ENCODE results near the gene TMEM238L.

DNA sequence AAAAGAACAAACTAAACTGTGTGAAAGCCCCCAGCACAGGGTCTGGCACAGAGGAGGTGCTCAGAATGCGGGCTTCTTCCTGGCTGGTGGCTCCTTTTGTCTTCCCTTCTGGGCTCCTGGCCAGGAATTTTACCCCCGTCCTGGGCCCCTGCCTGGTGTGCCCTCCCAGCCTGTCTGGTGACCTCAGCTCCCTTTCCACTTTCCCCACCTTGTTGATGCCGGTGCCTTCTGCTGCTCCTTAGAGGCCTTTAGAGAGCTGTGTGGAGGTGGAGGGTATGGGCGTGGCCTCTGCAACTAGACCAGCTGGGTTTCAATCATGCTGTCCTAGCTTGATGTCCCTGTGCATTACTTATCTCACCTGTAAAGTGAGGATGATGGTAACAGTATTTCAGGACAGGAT, 17.2 kb upstream of the TMEM238L start:
- TF ChIP-seq, protein P1, sequence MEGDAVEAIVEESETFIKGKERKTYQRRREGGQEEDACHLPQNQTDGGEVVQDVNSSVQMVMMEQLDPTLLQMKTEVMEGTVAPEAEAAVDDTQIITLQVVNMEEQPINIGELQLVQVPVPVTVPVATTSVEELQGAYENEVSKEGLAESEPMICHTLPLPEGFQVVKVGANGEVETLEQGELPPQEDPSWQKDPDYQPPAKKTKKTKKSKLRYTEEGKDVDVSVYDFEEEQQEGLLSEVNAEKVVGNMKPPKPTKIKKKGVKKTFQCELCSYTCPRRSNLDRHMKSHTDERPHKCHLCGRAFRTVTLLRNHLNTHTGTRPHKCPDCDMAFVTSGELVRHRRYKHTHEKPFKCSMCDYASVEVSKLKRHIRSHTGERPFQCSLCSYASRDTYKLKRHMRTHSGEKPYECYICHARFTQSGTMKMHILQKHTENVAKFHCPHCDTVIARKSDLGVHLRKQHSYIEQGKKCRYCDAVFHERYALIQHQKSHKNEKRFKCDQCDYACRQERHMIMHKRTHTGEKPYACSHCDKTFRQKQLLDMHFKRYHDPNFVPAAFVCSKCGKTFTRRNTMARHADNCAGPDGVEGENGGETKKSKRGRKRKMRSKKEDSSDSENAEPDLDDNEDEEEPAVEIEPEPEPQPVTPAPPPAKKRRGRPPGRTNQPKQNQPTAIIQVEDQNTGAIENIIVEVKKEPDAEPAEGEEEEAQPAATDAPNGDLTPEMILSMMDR (IDR thresholded peaks at IDR 0.05; ENCODE audit: low read length), result no peak
- no peak for TF ChIP-seq EZH2 (IDR thresholded peaks at IDR 0.05; ENCODE audit: borderline replicate concordance, low read length)
